Hematopoietic multipotent progenitor cell treated with erythropoietin and hydrocortisone succinate and interleukin-3 and kit ligand, for 17 days (in vitro differentiated cells): ENCODE measurements around the gene MOK.

Experiments
- DNase-seq: peaks from one replicate; pipeline ENCODE4 v3.0.0-alpha.2; 2015; ENCODE audit warnings: low spot score

Gene MOK

DNA sequence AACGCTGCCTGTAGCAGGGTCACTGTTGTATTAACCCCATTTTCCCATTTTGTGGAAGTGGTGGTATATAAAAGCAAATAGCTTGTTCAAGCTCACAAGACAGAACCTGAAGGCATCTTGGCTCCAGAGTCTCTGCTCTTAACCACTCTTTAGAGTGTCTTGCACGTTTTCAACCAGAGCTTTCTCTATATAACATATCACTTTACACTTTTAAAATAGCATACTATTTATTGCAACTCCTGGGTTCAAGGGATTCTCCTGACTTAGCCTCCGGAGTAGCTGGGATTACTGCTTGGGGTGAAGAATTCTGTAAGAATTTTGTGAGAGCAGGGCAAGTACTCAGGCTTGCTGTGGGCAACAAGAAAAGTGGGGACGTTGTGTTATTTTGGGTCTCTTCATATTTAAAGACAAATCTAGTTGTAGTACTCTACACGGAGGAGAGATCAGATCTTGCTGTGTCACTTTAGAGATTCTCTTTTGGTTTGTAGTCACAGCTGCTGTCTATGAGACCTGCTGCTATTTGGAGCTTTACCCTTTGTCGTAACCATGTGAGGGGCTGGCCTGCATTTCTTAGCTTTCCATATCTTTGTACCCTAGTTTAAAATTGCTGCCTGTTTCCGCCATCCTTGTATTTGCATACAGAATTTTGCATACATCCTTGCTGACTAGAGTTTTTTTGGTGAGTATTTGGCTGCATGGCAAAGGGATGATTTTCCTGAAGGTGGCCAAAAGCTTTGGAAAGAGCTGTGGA, 124.5 kb downstream of the MOK start:
- DNase-seq, result no peak
